HEK293 (cell line): ENCODE data around the gene IKZF2.

Experiments
- CTCF ChIP-seq: fragments of 450-650 bp; formaldehyde crosslinking; IDR thresholded peaks from 2 replicates; pipeline ENCODE4 v1.5.1; 2016; ENCODE audit warnings: missing biosample characterization, missing genetic modification characterization
- KLF16 ChIP-seq: fragments of 450-650 bp; formaldehyde crosslinking; IDR thresholded peaks from 2 replicates; pipeline ENCODE4 v1.5.1; 2017; ENCODE audit warnings: missing biosample characterization, missing genetic modification characterization
- REST ChIP-seq: fragments of 450-650 bp; formaldehyde crosslinking; IDR thresholded peaks from 2 replicates; pipeline ENCODE4 v1.5.1; 2016; ENCODE audit warnings: missing biosample characterization, missing genetic modification characterization
- SP2 ChIP-seq: fragments of 450-650 bp; formaldehyde crosslinking; IDR thresholded peaks from 2 replicates; pipeline ENCODE4 v1.5.1; 2016; ENCODE audit warnings: missing biosample characterization, missing genetic modification characterization
- ZBTB10 ChIP-seq: fragments of 450-650 bp; formaldehyde crosslinking; IDR thresholded peaks from 2 replicates; pipeline ENCODE4 v1.5.1; 2016; ENCODE audit warnings: missing biosample characterization, missing genetic modification characterization
- ZNF16 ChIP-seq: fragments of 450-650 bp; formaldehyde crosslinking; IDR thresholded peaks from 2 replicates; pipeline ENCODE4 v1.5.1; 2016; ENCODE audit warnings: low read depth, missing biosample characterization, missing genetic modification characterization
- ZNF274 ChIP-seq, 2 experiments: fragments of 200-500 bp in 1 of 2; fragments of 450-650 bp in 1 of 2; sonication (Bioruptor generic) in 1 of 2; formaldehyde crosslinking in 1 of 2; IDR thresholded peaks; 2 replicates each; pipeline versions ENCODE4 v1.5.1 to v1.6.1; 2014 to 2016; ENCODE audit warnings: borderline replicate concordance in 1 of 2, inconsistent platforms in 1 of 2, low read length in 1 of 2, missing biosample characterization in 1 of 2, missing genetic modification characterization in 1 of 2
- ZNF280C ChIP-seq: fragments of 450-650 bp; formaldehyde crosslinking; IDR thresholded peaks from 2 replicates; pipeline ENCODE4 v1.5.1; 2016; ENCODE audit warnings: missing biosample characterization, missing genetic modification characterization
- ZNF362 ChIP-seq: fragments of 450-650 bp; formaldehyde crosslinking; IDR thresholded peaks from 2 replicates; pipeline ENCODE4 v1.5.1; 2016; ENCODE audit warnings: missing biosample characterization, missing genetic modification characterization
- ZNF560 ChIP-seq: fragments of 450-650 bp; formaldehyde crosslinking; IDR thresholded peaks from 2 replicates; pipeline ENCODE4 v1.5.1; 2017; ENCODE audit warnings: missing biosample characterization, missing genetic modification characterization, borderline replicate concordance
- ZNF777 ChIP-seq: fragments of 450-650 bp; formaldehyde crosslinking; IDR thresholded peaks from 2 replicates; pipeline ENCODE4 v1.5.1; 2017; ENCODE audit warnings: missing biosample characterization, missing genetic modification characterization, borderline replicate concordance
- ZSCAN18 ChIP-seq: fragments of 450-650 bp; formaldehyde crosslinking; IDR thresholded peaks from 2 replicates; pipeline ENCODE4 v1.5.1; 2016; ENCODE audit warnings: missing biosample characterization, missing genetic modification characterization
- ZSCAN30 ChIP-seq: fragments of 450-650 bp; IDR thresholded peaks from 2 replicates; pipeline ENCODE4 v1.5.1; 2018; ENCODE audit warnings: missing biosample characterization, mild to moderate bottlenecking, missing genetic modification characterization, moderate library complexity

GRCh38 chr2:213181712-213182111 is 30.3 kb upstream of the IKZF2 start:
- TF ChIP-seq ZSCAN18 (tag by site-specific recombination) (no peak), KLF16 (tag by site-specific recombination) (no peak), SP2 (tag by site-specific recombination) (no peak), ZNF280C (tag by site-specific recombination) (no peak), ZNF274 (IDR thresholded peaks at IDR 0.05; ENCODE audit: low read length) (no peak), ZNF274 (tag by site-specific recombination; IDR thresholded peaks at IDR 0.05; ENCODE audit: borderline replicate concordance) (no peak), ZNF560 (tag by site-specific recombination) (no peak), ZNF16 (tag by site-specific recombination) (no peak), CTCF (no peak), ZSCAN30 (tag by site-specific recombination) (no peak), ZNF362 (tag by site-specific recombination) (no peak), ZNF777 (tag by site-specific recombination) (no peak), ZBTB10 (no peak), REST (tag by site-specific recombination) (no peak)
